Activated CD4-positive, alpha-beta T cell treated with anti-CD3 and anti-CD28 coated beads, Interleukin-2, amount 10 ng/mL, durations not matched to agents 7 days and 5 days (primary cell): ENCODE data around the gene PTPRR. TPM values are rescaled to one million over a fixed set of nuclear protein-coding genes. Genes with fewer than 3 reads are reported as not detected.

Experiments
- CTCF ChIA-PET: fragments of 350-600 bp; sonication (Branson Sonifier 250); formaldehyde crosslinking; loops from one replicate; lab custom pipeline; 2021; ENCODE audit warnings: antibody characterized with exemption; lab: Charles Lee
- POLR2A ChIA-PET: fragments of 350-600 bp; sonication (Branson Sonifier 250); formaldehyde crosslinking; loops from one replicate; lab custom pipeline; 2021; ENCODE audit warnings: antibody characterized with exemption; lab: Charles Lee
- DNase-seq: peaks from one replicate; pipeline ENCODE4 v3.0.0-alpha.2; 2020
- H3K27ac Mint-ChIP-seq: one replicate; pipeline ENCODE4 v1.8.0; 2021; ENCODE audit warnings: mild to moderate bottlenecking, moderate library complexity, mixed read lengths
- H3K27me3 Mint-ChIP-seq: one replicate; pipeline ENCODE4 v1.8.0; 2021; ENCODE audit warnings: mixed read lengths
- H3K36me3 Mint-ChIP-seq: one replicate; pipeline ENCODE4 v1.8.0; 2021; ENCODE audit warnings: low read depth, mixed read lengths
- H3K4me1 Mint-ChIP-seq: one replicate; pipeline ENCODE4 v1.8.0; 2021; ENCODE audit warnings: mixed read lengths
- H3K4me3 Mint-ChIP-seq: one replicate; pipeline ENCODE4 v1.8.0; 2021; ENCODE audit warnings: mild to moderate bottlenecking, moderate library complexity, mixed read lengths
- H3K9me3 Mint-ChIP-seq: one replicate; pipeline ENCODE4 v1.8.0; 2021; ENCODE audit warnings: mixed read lengths
- total RNA-seq, 2 experiments: library from RNA; stranded (reverse); gene quantifications; one replicate each; pipeline ENCODE4 v1.2.3, GENCODE V29; 2021

PTPRR gene
- total RNA-seq, 2 experiments from 2014 or later, result not detected

- no peak for DNase-seq
- Mint-ChIP-seq H3K4me1 (no peaks in the 10 kb centered on the region), H3K27ac (no peak overlapping the region), H3K4me3 (no peak overlapping the region), H3K9me3 (no peaks in the 10 kb centered on the region), H3K36me3 (no peaks in the 10 kb centered on the region), H3K27me3 (no peaks in the 10 kb centered on the region)
- ChIA-PET CTCF (no interaction called here), POLR2A (no interaction called here)
Measured at GRCh38 chr12:70892593-70892992, 27.9 kb downstream of the PTPRR start.

GRCh38 chr12:70890895-70891832, 29.4 kb downstream of the PTPRR start:
- ChIA-PET CTCF (no interaction called here), POLR2A (no interaction called here)
- no peak for DNase-seq
- Mint-ChIP-seq H3K27me3 (no peaks in the 10 kb centered on the region), H3K27ac (no peak overlapping the region), H3K4me1 (no peaks in the 10 kb centered on the region), H3K4me3 (no peak overlapping the region), H3K36me3 (no peaks in the 10 kb centered on the region), H3K9me3 (no peaks in the 10 kb centered on the region)

- no peak overlapping the region for H3K4me3 Mint-ChIP-seq
- CTCF ChIA-PET, result no interaction called here
Measured at GRCh38 chr12:70885956-70886355, 34.6 kb downstream of the PTPRR start.

GRCh38 chr12:70883855-70884254, 36.7 kb downstream of the PTPRR start:
- no peak overlapping the region for H3K27ac Mint-ChIP-seq
- no peaks in the 10 kb centered on the region for H3K36me3 Mint-ChIP-seq
- DNase-seq, result no peak
- ChIA-PET POLR2A (interaction anchor here (0.6 kb wide), 1 partner anchor 1055 kb away, joined by 3 read pairs; no protein-coding TSS in a partner anchor), CTCF (no interaction called here)
- H3K9me3 Mint-ChIP-seq, result no peaks in the 10 kb centered on the region
- H3K4me3 Mint-ChIP-seq, result no peak overlapping the region
- no peaks in the 10 kb centered on the region for H3K4me1 Mint-ChIP-seq
- no peaks in the 10 kb centered on the region for H3K27me3 Mint-ChIP-seq

More at GRCh38 chr12:70885956-70886355, 34.6 kb downstream of the PTPRR start:
- Mint-ChIP-seq H3K36me3 (no peaks in the 10 kb centered on the region), H3K9me3 (no peaks in the 10 kb centered on the region), H3K27ac (no peak overlapping the region), H3K4me1 (no peaks in the 10 kb centered on the region), H3K27me3 (no peaks in the 10 kb centered on the region)
- DNase-seq, result no peak
- POLR2A ChIA-PET, result no interaction called here

- ChIA-PET CTCF (no interaction called here), POLR2A (no interaction called here)
- Mint-ChIP-seq H3K9me3 (no peaks in the 10 kb centered on the region), H3K4me1 (no peaks in the 10 kb centered on the region), H3K27ac (no peak overlapping the region), H3K36me3 (no peaks in the 10 kb centered on the region), H3K27me3 (no peaks in the 10 kb centered on the region), H3K4me3 (no peak overlapping the region)
- no peak for DNase-seq
Measured at GRCh38 chr12:70880744-70881143, 39.8 kb downstream of the PTPRR start.

- no peaks in the 10 kb centered on the region for H3K4me1 Mint-ChIP-seq
- H3K27ac Mint-ChIP-seq, result no peak overlapping the region
- DNase-seq, result no peak
- H3K9me3 Mint-ChIP-seq, result no peaks in the 10 kb centered on the region
- no peaks in the 10 kb centered on the region for H3K27me3 Mint-ChIP-seq
- no peaks in the 10 kb centered on the region for H3K36me3 Mint-ChIP-seq
- CTCF ChIA-PET, result no interaction called here
- POLR2A ChIA-PET, result no interaction called here
- no peak overlapping the region for H3K4me3 Mint-ChIP-seq
Measured at GRCh38 chr12:70876952-70877351, 43.6 kb downstream of the PTPRR start.

GRCh38 chr12:70875628-70876027, 44.9 kb downstream of the PTPRR start:
- Mint-ChIP-seq H3K4me3 (no peak overlapping the region), H3K27me3 (no peaks in the 10 kb centered on the region), H3K27ac (no peak overlapping the region), H3K36me3 (no peaks in the 10 kb centered on the region), H3K4me1 (no peaks in the 10 kb centered on the region), H3K9me3 (no peaks in the 10 kb centered on the region)
- CTCF ChIA-PET, result no interaction called here
- POLR2A ChIA-PET, result no interaction called here
- DNase-seq, result no peak

- Mint-ChIP-seq H3K36me3 (no peaks in the 10 kb centered on the region), H3K4me1 (no peaks in the 10 kb centered on the region), H3K27me3 (no peaks in the 10 kb centered on the region), H3K9me3 (no peaks in the 10 kb centered on the region), H3K27ac (no peak overlapping the region), H3K4me3 (no peak overlapping the region)
- DNase-seq, result no peak
- CTCF ChIA-PET, result no interaction called here
- POLR2A ChIA-PET, result no interaction called here
Measured at GRCh38 chr12:70854881-70855568, 65.5 kb downstream of the PTPRR start.

GRCh38 chr12:70854138-70854537, 66.4 kb downstream of the PTPRR start:
- H3K4me3 Mint-ChIP-seq, result no peak overlapping the region
- no peak for DNase-seq
- CTCF ChIA-PET, result no interaction called here
- H3K4me1 Mint-ChIP-seq, result no peaks in the 10 kb centered on the region
- no peaks in the 10 kb centered on the region for H3K36me3 Mint-ChIP-seq
- POLR2A ChIA-PET, result no interaction called here
- no peak overlapping the region for H3K27ac Mint-ChIP-seq
- no peaks in the 10 kb centered on the region for H3K27me3 Mint-ChIP-seq
- H3K9me3 Mint-ChIP-seq, result no peaks in the 10 kb centered on the region

- H3K27ac Mint-ChIP-seq, result no peak overlapping the region
- H3K36me3 Mint-ChIP-seq, result no peaks in the 10 kb centered on the region
- H3K9me3 Mint-ChIP-seq, result no peaks in the 10 kb centered on the region
- H3K4me3 Mint-ChIP-seq, result no peak overlapping the region
- ChIA-PET CTCF (no interaction called here), POLR2A (no interaction called here)
- DNase-seq, result no peak
- H3K4me1 Mint-ChIP-seq, result no peaks in the 10 kb centered on the region
- H3K27me3 Mint-ChIP-seq, result no peaks in the 10 kb centered on the region
Measured at GRCh38 chr12:70853326-70853725, 67.2 kb downstream of the PTPRR start.

- no peaks in the 10 kb centered on the region for H3K9me3 Mint-ChIP-seq
- ChIA-PET CTCF (no interaction called here), POLR2A (no interaction called here)
- H3K27ac Mint-ChIP-seq, result no peak overlapping the region
- H3K4me1 Mint-ChIP-seq, result no peaks in the 10 kb centered on the region
- no peaks in the 10 kb centered on the region for H3K27me3 Mint-ChIP-seq
- no peak for DNase-seq
- no peaks in the 10 kb centered on the region for H3K36me3 Mint-ChIP-seq
- no peak overlapping the region for H3K4me3 Mint-ChIP-seq
Measured at GRCh38 chr12:70852416-70853150, 68.0 kb downstream of the PTPRR start.

- Mint-ChIP-seq H3K27me3 (no peaks in the 10 kb centered on the region), H3K4me3 (no peak overlapping the region), H3K9me3 (no peaks in the 10 kb centered on the region), H3K4me1 (no peaks in the 10 kb centered on the region), H3K36me3 (no peaks in the 10 kb centered on the region), H3K27ac (no peak overlapping the region)
- DNase-seq, result no peak
- CTCF ChIA-PET, result no interaction called here
- POLR2A ChIA-PET, result no interaction called here
Measured at GRCh38 chr12:70849265-70849960, 71.1 kb downstream of the PTPRR start.
